DMS153 treated with DMSO at 0.1 percent for 48 hours (cell line): ENCODE measurements around the gene DUSP11.
"Not testable (repeated sequence)": the region's sequence is repeated elsewhere in the genome, so short reads cannot be mapped to it uniquely, and the experiment has no call there.

Experiments
- DNase-seq: peaks from one replicate; lab custom pipeline; 2025; ENCODE audit not compliant: unreplicated experiment; lab: John Stamatoyannopoulos, UW

The DUSP11 gene

GRCh38 chr2:73718851-73719621 is 60.9 kb downstream of the DUSP11 start:
- DNase-seq, result no peak

GRCh38 chr2:73718421-73718820 is 61.5 kb downstream of the DUSP11 start:
- DNase-seq, result no peak

GRCh38 chr2:73717695-73718094 is 62.2 kb downstream of the DUSP11 start:
- not testable (repeated sequence) for DNase-seq

- no peak for DNase-seq
These were observed 62.7 kb downstream of the DUSP11 start for GRCh38 chr2:73717251-73717606.

GRCh38 chr2:73716543-73717250 is 63.2 kb downstream of the DUSP11 start:
- no peak for DNase-seq

- DNase-seq, result no peak
These were observed 65.8 kb downstream of the DUSP11 start for GRCh38 chr2:73714091-73714490.
